Right lung (tissue), 5 donors: ENCODE measurements around the gene HDGFL2. TPM values are rescaled to one million over a fixed set of nuclear protein-coding genes. Genes with fewer than 3 reads are reported as not detected.

Experiments
- DNase-seq, 2 donors: peaks; one replicate each; pipeline ENCODE4 v3.0.0-alpha.2; 2013
- polyA plus RNA-seq, 5 donors: library from polyadenylated mRNA; unstranded; fragments of 120-200 nt; gene quantifications; one replicate each; pipeline versions ENCODE4 v1.2.1 to v1.2.3, GENCODE V29; 2013; ENCODE audit warnings: inconsistent platforms in 1 of 5, low replicate concordance in 1 of 5; ENCODE audit not compliant: insufficient read length in 5 of 5, insufficient read depth in 1 of 5

The HDGFL2 gene
- polyA plus RNA-seq, 5 donors = 59.1 to 97.0 (median 77.2) TPM

DNA sequence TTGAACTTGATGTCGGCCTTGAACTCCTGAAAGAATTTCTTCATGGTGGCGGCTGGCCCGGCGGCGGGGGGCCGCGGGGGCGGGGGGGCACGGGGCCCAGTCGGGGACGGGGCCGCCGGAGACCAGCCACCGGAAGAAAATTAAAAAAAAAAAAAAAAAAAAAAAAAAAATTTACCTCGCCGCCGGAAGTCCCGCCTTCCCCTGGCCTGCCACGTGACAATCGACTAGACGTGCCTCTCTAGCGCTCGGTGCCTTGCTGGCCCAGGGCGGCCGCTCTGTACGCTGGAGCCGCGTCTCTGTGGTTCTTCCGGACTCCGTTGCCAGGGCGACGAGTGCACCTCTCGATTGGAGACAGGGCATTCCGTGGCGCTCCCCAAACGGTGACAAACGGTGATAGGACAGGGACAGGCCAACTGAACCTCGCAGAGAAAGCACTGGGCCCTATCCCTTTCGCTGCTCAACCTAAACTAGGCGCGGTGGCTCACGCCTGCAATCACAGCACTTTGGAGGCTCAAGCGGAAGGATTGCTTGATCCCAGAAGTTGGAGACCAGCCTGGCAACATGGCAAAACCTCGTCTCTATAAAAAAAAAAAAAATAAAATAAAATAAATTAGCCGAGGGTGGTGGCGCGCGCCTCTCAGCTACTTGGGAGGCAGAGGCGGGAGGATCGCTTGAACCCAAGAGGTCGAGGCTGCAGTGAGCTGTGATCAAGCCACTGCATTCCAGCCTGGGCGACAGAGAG is 14.3 kb upstream of the HDGFL2 start, which contains the start of gene UBXN6:
Gene UBXN6 (minus strand): TSS at position 141 of the 742 bp plus-strand sequence. CDS start 97 bp downstream, at position 44.
- peak; percentile 95 to 96 for DNase-seq

DNA sequence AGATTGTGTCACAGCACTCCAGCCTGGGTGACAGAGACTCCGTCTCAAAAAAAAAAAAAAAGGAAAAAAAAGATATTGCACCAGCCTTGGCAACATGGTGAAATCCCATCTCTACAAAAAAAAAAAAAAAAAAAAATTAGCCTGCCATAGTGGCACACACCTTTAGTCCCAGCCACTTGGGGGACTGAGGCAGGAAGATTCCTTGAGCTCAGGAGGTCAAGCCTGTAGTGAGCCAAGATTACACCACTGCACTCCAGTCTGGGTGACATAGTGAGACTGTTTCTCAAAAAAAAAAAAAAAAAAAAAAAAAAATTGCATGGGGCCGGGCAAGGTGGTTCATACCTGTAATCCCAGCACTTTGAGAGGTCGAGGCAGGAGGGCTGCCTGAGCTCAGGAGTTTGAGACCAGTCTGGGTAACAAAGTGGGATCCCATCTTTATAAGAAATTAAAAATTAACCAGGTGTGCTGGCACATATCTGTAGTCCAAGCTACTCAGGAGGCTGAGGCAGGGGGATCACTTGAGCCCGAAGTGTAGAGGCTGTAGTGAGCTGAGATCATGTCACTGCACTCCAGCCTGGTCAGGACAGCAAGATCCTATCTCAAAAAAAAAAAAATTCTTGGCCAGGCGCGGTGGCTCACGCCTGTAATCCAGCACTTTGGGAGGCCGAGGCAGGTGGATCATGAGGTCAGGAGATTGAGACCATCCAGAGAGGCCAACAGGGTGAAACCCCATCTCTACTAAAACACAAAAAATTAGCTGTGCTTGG is 7.1 kb upstream of the HDGFL2 start:
- no peak for DNase-seq

DNA sequence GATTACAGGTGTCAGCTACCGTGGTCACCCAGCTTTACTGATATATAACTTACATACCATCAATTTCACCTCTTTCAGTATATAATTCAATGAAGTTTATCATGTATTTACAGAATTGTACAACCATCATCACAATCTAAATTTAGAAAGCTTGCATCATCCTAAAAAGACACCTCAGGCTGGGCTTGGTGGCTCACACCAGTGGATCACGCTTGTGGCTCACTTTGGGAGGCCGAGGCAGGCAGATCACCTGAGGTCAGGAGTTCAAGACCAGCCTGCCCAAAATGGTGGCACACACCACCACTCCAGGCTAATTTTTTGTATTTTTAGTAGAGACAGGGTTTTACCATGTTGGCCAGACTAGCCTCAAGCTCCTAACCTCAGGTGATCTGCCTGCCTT is 4.3 kb upstream of the HDGFL2 start:
- no peak for DNase-seq

DNA sequence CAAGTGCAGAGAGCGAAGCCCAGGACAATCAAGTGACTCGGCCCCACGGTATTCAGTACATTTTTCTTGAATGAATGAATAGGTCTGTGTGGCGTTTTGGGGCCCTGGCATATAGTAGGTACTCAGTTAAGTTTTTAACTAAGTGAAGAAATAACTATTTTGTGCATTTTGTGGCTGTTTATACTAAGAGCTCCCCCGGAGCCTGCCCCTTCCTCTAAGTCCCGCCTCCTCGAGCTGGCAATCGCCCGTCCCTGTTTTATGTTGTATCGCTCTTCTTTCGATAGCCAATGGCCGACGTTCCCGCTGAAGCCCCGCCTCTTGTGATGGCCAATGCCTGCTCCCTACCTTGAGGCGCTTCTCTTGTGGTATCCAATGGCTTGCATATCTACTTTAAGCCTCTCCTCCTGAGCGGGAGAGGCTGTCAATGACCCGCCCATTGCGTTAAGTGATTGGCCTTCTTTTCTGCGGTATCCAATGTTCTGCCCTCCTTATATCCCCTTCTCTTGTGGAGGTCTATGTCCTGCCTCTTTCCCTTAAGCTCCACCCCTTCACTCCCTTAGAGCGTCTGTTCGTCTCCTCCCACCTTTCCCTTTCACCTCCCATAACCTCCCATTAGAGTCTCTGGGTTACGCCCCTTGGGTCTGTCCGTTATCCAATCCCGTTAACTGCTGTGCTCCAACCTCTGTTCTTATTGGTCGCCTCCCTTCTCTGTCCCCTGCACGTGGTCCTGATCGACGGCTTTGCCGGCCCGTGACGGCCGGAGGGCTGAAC is 509 bp upstream of the HDGFL2 start:
- DNase-seq = peak; percentile 99 to 100

DNA sequence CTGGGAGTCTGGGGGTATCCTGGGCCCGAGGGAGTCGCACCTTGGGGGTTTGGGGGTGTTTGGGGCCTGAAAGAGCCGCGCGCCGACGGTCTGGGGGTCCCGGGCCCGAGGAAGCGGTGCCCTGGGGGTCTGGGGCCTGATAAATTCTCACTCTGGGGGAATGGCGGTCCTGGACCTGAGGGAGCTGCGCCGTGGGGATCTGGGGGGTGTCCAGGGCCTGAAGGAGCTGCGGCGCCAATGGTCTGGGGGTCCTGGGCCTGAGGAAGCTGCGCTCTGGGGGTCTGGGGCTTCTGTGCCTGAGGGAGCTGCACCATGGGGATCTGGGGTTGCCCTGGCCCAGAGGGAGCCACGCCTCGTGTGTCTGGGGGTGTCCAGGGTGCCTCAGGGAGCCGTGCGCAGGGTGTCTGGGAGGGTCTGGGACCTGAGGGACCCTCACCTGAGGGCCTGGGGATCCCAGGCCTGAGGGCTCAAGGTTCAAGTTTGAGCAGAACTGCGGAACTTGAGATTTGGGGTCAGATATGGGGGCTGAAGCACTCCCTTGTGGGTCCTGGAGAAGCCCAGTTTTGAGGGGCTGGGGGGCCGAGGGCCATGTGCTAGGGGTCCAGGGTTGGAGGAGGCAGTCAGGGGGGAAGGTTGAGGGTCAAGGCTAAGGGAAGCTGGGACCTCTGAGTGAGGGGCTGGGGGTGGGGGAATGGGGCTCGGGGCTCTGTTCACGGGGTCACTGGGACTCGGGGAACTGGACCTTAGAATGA is 1.1 kb downstream of the HDGFL2 start:
- no peak for DNase-seq

DNA sequence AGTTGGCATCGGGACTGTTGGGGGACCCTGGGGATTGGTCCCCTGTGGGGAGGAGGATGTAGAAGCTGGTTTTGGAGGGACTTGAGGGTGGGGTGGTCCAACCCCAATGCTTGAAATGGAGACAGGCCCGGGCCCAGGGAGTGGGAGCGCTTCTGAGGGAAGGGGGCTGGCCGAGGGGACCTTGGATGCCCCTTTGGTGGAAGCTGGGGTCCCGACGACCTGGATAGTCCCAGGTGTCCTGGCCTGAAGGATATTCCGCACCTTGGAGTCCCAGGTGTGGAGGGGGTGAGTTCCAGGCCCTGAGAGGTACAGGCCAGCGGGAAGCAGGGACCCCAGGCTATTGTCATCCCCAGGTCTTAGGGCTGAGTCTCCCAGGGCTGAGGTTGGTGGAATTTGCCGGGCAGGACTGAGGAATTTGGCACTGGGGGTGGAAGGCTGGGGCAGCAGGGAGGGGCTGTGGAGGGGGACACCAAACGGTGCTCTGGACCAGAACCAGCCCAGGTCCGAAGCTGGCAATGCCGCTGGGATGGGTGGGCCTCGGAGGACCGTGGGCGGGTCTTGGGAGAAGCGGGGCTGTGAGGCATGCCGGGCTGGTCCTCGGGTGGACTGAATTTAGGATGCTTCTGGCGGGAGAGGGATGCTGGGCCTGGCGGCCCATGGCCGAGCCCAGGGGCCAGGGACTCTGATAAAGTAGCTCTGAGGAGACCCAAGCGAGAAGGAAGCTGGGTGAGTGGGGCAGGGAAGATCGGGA is 1.8 kb downstream of the HDGFL2 start:
- no peak for DNase-seq

DNA sequence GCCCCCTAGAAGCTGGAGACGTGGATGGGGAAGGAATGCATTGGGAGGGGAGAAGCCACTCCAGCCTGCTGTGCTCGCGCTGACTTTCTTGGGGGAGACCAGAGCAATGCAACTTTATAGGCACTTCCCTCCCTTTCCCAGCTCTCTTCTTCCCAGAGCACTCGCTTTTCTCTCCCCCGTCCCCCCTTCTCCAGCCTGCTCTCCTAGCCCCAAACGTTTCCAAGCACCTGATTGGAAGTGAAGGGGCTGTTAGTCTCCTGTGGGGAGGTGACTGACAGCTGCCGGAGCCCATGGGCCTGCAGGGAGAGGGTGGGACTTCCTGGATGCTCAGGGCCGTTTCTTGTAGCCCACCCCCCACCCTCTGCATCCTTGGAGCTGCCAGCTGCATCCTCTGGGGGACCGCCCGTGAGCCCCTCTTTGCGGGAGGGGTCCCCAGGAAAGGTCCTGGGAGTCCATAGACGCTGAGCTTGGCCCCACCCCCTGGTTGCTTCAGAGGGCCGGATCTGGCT is 2.5 kb downstream of the HDGFL2 start:
- DNase-seq = no peak

DNA sequence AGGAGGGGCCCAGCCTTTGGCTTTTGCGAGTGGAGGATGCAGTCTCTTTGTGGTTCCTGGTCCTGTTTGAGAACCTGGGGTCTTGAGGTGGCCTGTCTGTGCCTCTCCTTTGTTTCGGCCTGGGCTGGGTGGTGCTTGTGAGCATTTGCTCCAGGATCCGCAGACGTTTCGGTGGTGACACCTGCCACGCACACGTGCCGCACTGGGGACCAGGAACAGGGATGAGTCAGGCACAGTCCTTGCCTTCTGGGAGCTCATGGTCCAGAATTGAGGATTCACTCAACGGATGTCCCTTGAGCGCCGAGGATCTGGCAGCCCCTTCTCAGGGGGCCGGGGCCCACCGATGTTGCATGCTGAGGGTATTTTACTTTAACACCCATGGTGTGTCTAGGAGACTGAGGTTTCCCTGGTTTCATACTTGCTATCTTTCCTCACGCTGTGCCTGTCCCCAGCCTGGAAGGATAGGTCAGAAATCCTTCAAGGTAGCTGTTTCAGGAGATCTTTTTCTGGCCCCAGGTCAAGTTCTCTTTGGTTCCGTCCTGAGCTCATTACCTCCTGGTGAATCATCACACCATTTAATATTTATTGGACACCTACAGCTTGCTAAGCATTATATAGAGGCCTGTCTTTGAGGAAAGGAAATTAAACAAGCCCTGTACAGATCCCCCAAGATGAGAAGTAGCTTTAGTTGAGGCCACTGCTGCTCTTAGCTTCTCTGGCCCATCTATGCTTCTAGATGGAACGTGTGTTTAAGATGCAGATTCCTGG is 5.1 kb downstream of the HDGFL2 start:
- DNase-seq = no peak

DNA sequence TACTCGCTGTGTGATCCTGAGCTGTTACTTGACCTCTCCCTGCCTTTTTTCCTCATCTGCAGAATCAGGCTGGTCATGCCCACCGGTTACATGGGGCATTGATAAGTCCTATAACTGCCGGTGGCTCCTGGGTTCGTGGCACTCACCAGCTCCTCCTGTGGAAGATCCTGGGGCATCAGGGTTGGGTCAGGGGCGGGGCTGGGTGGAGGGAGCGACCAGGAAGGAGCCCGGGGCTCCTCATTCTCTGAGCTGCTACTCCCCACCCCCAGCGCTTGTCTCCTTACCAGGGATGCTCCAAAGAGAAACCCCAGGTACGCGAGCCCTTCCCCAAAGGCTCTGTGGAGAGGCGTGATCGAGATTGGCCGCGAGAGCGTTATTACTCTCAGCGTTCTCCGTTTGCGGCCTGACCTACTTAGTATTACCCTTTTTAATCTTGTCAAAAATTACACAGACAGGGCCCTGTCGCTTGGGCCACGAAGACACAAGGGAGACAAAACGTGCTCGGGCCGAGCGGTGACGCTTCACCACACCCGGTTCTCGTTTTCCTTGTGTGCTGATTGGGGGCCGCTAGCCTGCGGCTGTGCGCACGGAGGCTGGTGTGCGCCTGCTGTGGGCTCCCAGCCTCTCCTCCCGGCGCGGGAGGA is 10.7 kb downstream of the HDGFL2 start:
- no peak for DNase-seq

DNA sequence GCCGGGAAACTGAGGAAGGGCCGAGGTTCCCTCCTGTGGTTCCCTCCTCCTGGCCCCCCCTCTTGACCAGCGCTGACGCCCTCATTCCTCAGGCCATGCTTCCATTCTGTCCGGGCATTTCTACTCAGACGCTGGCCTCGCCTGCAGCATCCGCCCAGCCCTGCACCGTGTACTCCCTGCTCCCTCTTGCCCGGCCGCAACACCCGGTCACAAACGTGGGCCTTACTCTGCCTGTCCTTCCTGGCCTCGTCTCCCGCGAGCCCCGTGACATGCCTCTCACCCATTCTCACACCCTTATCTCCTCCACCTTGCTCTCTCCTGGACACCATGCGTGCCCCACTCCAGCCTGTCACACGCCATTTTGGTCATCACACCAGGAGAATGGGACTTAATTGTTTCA is 11.3 kb downstream of the HDGFL2 start:
- no peak for DNase-seq

DNA sequence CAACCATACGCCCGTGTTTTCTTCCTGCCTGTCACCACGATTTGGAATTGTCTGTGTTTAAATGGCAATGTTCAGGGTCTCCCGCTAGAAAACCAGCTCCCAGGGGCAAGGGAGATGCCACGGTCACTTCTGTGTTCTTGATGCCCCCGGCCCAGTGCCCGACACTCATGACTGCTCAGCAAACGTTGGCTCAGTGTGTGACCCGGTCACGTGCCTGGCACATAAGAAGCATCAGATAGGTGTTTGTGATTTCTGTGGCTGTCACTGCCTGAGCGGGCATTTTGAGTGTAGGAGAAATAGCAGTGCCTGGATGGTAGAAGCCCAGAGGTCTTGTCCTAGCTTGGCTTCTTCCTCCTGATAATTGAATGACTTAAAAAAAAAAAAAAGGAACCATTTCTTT is 15.5 kb downstream of the HDGFL2 start:
- no peak for DNase-seq

DNA sequence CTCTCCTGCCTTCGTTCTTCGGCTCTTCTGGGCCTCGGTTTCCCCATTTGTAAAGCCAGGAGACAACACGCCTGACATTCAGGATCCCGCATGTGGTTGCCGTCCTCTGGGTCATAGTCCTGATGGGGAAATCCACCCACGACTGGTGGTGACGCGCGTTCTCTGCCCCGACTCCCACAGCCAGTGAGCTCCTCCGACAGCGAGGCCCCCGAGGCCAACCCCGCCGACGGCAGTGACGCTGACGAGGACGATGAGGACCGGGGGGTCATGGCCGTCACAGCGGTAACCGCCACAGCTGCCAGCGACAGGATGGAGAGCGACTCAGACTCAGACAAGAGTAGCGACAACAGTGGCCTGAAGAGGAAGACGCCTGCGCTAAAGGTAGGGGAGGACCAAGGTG is 16.4 kb downstream of the HDGFL2 start:
- no peak for DNase-seq

DNA sequence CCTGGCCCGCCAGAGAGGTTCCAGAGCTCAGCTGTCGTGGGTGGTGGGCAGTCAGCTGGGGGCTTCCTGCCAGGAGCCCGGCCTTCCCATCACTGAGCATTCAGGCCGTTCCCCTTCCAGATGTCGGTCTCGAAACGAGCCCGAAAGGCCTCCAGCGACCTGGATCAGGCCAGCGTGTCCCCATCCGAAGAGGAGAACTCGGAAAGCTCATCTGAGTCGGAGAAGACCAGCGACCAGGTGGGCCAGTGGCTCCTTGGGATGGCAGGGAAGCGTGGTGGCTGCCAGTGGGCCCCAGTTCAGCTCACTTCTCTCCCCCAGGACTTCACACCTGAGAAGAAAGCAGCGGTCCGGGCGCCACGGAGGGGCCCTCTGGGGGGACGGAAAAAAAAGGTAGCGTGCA is 19.3 kb downstream of the HDGFL2 start:
- DNase-seq = no peak

DNA sequence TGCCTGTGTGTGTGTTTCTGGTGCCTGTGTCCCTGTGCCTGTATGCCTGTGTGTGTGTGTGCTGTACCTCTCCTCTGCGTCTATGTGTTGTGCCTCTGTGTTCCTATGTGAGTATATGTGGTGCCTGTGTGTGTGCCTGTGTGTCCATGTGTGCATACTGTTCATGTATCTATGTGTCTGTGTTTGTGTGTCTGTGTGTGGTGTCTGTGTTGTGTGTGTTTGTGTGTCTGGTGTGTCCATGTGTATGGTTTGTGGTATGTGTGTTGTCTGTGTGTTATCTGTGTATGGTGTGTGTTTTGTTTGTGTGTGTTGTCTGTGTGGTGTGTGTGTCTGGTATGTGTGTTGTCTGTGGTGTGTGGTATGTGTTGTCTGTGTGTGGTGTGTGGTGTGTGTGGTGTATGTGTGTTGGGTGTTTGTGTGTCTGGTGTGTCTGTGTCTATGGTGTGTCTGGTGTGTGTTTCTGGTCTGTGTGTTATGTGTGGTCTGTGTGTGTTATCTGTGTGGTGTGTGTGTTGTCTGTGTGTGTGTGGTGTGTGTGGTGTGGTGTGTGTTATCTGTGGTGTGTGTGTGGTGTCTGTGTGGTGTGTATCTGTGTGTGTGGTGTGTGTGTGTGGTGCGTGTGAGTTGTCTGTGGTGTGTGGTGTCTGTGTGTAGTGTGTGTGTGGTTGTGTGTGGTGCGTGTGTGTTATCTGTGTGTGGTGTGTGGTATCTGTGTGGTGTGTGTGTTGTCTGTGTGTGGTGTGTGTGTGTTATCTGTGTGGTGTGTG is 20.4 kb downstream of the HDGFL2 start:
- no peak for DNase-seq

DNA sequence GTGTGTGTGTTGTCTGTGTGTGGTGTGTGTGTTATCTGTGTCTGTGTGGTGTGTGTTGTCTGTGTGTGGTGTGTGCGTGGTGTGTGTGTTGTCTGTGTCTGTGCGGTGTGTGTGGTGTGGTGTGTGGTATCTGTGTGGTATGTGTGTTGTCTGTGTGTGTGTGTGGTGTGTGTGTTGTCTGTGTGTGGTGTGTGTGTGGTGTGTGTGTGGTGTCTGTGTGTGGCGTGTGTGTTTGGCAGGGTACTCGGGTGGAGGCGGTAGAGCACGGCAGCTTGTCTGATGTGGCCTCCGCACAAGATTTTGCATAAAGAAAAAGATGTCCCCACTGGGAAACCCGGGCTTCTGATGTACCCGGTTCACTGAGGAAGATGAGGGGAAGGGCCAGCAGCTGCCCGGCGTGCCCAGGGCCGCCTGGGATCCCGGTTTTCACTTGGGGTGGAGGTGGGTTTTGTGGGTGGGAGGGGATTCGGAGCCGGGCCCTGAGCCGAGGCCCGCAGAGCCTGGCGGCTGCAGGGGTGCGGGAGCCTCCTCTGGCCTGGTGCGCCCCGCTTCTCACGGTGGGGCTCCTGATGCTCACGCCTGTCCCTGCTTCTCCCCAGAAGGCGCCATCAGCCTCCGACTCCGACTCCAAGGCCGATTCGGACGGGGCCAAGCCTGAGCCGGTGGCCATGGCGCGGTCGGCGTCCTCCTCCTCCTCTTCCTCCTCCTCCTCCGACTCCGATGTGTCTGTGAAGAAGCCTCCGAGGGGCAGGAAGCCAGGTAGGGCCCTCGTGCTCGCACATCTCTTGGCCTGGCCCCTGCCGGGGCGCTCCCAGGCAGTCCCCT is 21.2 kb downstream of the HDGFL2 start:
- no peak for DNase-seq

DNA sequence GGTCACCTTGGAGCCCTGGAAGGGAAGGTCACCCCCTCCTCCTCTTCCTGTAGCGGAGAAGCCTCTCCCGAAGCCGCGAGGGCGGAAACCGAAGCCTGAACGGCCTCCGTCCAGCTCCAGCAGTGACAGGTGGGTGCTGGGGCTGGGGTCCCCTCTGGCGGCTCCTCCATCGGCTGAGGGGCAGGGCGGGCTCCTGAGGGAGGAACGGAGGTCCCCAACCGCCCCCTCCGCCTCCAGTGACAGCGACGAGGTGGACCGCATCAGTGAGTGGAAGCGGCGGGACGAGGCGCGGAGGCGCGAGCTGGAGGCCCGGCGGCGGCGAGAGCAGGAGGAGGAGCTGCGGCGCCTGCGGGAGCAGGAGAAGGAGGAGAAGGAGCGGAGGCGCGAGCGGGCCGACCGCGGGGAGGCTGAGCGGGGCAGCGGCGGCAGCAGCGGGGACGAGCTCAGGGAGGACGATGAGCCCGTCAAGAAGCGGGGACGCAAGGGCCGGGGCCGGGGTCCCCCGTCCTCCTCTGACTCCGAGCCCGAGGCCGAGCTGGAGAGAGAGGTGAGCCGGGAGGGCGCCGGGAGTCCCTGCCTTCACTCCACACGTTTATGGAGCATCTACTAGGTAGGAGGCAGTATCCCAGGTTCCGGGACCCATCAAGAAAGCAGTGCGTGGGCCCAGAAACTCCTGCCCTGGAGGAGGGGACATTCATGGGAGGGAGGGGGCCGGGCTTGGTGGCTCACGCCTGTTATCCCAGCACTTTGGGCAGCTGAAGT is 22.0 kb downstream of the HDGFL2 start:
- no peak for DNase-seq

DNA sequence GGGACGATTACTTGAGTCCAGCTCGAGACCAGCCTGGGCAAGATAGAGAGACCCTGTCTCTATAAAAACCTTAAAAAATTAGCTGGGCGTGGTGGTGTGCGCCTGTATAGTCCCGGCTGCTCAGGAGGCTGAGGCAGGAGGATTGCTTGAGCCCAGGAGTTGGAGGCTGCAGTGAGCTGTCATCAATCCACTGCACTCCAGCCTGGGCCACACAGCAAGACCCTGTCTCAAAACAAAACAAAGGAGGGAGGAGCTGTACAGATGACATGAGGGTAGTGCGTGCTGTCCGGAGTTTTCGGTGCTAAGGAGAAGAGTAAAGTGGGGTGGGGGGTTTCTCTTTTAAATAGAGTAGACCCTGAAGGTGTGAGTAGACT is 22.6 kb downstream of the HDGFL2 start:
- DNase-seq = no peak
